Measurements from ENCODE around the gene UMAD1.

GRCh38 chr7:7698930-7699329, 58.4 kb downstream of the UMAD1 start:
- TF ChIP-seq EZH2 (IDR thresholded peaks at IDR 0.05; ENCODE audit: low read depth, unreplicated experiment) (no peak), POLR2AphosphoS5 (IDR thresholded peaks at IDR 0.05; ENCODE audit: low read depth) (no peak), CTCF (conservative IDR thresholded peaks at IDR 0.05; ENCODE audit: low read depth in 2 of 2) (no peak), ZNF462 (CRISPR knock-in tag; IDR thresholded peaks at IDR 0.05) (no peak), EZH2phosphoT487 (IDR thresholded peaks at IDR 0.05; ENCODE audit: unreplicated experiment) (no peak)
